ENCODE data around the gene HOXA3.

HOXA3 gene

DNA sequence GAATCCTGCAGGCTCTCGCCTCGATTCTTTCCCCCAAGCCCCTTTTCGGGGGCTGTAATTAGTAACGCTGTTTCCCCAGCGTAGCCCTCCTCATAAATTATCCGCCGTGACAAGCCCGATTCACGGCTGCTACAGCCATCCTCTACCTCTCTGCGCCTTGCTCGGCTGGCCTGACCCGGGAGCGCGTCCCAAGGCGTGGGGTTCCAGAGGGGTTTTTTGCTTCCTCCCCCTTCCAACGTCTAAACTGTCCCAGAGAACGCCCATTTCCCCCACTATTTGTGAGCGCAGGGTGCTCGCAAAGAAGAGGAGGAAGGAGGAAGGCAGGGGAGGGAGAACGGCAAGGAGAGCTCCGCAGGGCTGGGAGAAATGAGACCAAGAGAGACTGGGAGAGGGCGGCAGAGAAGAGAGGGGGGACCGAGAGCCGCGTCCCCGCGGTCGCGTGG lies 9.8 kb downstream of the HOXA3 start:
- no peak for DNase-seq

DNA sequence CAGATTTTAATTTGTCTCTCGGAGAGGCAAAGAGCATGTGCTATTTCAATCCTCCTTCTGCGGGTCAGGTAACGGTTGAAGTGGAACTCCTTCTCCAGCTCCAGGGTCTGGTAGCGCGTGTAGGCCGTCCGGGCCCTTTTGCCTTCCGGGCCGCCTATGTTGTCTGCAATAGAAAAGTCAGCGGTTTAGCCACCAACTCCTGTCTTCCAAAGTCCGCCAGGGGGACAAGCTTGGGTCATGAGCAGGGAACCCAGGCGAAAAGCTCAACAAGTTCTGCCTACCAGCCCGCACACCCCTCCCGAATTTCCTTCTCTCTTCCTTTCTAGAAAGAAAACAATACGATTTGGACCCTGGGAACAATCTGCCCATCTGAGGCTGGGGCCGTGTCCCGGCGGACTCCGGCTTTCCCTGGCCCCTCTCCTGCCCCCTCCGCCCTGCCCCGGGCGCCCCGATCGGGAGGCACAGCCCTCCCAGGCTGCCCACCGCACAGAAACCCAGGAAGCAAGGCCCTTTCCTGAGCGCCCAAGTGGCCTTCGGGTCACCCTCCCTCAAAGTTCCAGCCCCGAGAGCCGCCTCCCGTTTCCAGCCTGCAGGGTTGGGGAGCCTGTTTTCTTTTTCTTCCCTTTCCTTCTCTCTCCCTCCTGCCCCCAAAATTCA lies 10.3 kb downstream of the HOXA3 start:
- DNase-seq, result no peak

DNA sequence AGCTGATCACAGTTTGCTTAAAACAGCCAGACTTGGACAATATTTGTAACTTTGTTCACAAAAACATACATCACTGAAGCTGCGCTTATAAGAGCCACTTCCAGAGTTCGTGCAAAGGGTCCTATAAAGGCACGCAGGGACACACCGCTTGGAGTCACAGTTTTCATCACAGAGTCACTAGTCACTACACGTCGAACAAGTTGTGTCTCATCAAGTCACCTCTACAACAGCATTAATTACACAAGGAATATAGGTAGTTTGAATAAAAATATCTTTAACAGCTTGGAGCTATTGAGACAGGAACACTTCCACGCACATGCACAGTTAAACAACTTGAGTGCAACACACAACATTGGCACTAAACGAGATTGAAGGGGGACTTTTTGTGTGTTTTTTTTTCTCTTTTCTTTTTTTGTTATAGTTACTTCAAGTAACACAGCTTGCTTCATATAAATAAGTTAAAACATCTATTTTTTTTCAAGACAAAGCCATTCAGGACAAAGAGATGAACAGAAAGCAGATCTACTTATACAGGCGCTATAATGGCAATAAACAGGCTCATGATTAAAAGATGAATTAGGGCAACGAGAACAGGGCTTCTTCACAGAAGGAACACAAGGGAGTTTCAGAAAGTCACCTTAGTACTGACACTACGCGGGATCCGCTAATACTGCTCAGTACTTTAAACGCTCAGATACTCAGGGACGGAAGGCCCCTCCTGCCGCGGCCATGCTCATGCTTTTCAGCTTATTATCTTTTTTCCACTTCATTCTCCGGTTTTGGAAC lies 11.1 kb downstream of the HOXA3 start:
- DNase-seq, result no peak

DNA sequence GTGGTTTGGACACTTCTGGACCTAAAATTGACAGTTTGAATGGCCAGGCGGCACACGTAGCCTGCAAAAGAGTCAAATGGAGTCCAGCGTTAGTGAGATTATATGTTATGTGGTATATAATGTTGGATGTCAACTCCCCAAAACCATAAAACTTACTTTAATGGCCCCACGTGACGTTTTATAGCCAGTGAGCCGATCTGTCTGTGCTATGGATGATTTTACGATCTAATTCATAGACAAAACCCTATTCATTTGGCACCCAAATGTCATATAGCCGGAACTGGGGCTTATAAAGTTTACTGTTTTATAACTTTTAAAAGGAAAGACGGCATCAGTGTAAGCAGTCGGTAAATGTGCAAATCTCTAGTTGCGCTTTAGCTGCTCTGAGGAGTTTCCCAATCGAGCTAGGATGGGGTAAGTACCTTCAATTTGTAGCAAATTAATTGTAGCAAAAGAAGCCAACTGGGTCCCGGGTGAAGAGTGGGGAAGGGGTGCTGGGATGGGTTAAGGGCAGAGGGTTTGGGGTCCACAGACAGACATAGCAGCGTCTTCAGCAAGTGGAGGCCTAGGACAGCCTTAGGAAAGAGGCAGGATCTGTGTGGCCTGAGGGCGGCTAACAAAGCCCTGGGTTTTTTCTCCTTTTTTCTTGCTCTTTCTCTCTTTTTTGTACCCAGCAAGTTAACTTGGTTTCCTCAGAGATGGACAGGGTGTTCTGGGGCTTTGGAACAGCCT lies 12.1 kb downstream of the HOXA3 start:
- no peak for DNase-seq

DNA sequence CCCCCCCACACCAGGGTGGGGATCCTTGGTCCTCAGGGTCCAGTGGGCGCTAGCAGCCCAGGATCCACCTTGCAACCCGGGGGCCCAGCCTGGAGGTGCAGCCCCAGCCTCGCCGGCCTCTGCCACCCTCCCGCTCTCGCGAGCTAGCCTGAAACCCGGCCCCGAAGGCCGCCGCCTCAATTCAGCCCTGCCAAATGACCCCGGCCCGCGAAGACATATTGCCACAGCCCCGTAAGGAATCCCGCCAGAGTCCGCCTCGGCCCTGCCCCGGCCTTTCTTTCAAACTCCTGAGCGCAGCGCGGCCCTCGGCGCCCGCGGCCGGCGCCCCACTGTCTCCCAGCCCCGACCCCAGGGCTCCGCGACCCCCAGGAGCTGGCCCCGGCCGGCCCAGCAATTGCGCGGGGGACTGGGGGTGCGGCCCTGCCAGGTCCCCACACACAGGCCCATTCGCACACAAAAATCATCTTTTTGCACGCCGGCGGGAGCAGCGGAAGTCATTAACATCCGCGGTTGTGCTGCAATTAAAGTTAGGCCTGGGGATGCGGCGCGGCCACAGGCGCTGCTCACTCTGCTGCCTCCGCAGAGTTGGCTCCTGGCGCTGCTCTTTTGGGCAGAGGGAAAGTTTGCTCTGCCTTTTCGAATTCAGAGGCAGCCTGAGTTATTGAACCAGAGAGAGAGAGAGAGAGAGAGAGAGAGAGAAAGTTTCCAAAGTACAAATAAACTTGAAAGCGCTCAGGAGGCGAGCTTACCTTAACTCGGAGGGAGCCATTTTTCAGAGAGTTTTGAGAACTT lies 12.9 kb downstream of the HOXA3 start:
- DNase-seq, result no peak

DNA sequence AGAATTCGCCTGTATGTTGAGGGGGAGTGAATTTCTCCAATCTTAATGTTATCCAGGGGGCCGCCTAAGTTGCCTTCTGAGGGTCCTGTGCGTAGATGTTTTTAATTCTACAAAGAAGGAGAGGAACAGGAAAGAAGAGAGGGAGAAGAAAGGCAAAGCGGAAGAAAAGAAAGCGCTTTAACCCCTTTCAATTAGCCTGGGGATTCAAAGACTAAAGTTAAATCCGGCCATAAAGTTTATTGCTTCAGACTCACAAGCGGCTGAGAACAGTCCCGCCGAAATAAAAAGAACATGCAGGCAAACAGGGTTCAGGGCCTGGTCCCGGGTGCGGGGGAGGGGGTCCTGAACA lies 13.4 kb downstream of the HOXA3 start:
- DNase-seq, result no peak

DNA sequence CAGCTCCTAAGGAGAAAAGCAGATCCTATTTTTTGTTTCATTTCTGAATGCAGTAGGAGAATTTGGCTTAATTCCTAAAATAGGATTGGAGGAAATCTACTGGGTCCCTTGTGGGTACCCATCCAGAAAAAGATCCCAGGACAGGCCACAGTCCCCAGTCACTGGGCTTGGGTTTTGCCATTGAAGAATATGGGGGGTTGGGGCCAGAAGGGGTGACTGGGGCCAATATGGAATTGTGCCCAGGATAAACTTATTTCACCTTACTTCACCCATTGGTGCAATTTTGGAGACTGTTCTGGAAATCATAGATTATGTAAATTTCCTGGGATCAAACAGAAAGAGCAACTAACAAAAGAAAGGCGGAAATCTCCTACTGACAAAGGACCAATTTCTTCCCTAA lies 13.9 kb downstream of the HOXA3 start:
- no peak for DNase-seq

DNA sequence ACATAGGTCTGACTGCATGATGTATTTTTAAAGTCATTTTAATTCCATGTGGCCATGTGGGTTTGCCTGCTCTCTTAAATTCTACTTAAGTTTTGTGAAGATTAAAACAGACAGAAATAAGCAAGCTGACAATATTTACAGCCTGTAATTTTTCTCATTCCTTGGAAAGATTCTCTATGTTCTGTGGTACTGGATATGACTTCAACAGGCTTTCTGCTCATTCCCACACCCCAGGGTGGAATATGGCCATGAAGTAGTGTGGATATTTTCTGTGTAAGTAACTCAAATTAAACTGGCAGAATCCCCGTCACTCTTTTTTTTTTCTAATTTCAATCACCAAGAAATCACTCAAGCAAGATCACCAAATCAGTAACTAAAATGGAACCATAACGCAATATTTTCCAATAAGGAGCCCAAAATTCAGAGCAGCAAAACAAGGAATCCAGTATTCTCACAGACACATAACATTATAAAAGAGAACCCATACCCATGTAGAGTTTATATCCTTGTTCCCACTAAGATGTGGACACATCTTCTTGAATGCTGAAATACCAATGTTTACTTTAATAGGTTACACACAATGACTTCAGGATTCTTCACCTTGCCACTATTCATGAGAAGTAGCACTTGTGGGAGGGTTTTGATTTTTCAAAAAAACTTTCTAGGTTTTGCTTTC lies 14.6 kb downstream of the HOXA3 start:
- DNase-seq, result no peak

DNA sequence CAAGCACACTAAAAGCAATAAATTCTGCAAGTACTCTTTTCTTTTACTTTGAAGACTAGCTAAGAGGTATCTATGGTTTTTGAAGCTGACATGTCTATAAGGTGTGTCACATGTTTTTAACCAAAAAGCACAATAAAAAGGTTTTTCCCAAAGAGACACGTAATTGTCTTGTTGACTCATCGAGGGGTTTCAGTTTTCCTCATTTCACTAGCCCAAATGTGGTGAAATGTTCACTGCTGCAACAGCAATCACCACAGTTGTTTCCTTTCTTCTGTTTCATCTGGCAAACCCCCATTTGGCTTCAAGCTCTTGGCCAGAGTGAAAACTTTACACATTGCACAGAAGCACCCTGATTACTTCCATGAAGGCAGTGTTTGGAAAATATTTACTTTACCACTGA lies 18.0 kb downstream of the HOXA3 start:
- peak; percentile 92 for DNase-seq

DNA sequence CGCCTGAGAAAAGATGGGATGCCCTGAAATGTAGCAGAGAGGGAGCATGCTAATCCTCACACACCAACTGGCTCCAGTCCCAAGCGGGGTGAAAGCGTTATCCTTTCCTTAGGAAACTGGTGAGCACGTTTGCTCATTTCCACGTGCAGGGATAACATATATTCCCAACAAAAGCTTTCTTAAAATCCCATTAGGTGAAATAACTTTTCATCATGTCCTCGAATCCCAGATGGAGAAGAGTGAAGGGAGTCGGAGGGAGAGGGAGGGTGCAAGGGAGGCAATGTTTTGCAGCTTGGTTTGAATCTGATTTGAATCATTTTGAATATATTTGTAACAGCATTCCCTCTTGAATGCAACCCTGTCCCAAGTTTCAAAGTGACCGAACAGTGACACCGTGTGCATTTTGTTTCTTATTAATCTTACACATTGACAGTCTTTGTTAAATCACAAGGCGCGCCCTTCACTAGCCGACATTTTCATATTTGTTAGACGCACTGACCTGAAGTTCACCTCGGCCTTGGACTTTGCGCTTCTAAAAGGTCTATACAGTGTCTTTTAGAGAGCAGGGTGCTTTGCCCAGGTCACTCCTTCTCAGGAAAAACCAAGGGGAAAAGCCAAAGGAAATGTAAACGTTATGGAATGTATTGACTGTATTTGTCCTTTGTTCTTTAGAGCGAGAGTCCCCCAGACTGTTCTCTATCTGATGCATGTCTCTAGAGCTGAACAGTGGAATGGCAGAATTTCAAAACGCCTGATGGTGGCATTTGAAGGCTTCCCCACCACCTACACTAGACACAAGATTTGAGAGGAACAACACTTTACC lies 18.8 kb downstream of the HOXA3 start:
- no peak for DNase-seq

DNA sequence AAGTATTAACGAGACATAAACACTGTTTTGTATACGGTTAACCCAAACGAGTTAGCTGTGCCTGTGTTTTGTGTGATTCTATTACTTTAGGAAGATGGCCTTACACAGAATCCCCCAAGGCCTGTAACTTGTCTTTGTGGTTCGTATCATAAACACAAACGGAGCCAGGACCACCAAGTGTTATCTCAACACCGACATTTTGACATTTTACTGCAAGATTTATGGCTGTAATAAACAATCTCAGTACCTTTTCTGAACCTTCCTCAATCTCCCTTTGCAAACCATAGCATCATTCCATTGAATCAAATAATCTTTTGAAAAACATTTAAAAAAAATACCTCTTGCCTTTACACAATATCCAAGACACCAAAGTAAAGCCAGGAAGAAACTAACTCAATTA lies 19.4 kb downstream of the HOXA3 start:
- DNase-seq, result no peak

DNA sequence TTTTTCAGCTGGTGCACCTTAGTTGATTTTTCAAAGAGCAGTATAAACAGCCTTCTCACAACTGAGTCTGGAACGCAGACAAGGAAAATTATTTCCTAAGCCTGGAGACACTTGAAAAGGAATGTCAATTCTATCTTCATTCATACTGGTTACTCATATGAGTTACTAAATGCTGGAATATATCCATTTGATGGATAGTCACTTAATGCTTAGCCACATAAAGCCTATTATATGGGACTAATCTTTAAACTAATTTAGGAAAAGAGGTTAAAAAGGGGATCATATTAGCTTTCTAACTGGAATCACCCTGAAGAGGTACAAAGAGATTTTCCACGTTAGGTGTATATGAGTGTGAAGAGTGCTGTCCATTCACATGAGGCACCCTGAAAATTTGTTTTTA lies 20.2 kb downstream of the HOXA3 start:
- no peak for DNase-seq

DNA sequence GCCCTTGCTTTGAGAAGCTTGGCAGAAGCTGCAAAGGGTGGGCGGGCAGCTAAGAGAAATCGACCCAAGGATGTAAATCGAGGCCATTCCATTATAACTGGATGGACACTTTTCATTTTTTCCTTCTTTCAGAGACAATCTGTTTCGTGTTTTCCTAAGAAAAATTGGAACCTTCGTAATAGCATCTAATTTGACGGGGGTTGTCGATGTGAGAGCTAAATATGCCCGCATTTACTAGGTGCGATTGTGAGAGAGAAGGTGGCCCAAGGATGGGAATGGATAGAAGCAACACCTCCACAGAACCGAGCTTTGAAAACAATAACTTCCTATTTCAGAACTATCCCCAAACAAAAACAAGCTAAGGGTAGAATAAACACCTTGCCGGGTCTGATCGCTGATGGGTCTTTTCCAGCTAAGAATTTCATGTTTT lies 21.0 kb downstream of the HOXA3 start:
- no peak for DNase-seq

DNA sequence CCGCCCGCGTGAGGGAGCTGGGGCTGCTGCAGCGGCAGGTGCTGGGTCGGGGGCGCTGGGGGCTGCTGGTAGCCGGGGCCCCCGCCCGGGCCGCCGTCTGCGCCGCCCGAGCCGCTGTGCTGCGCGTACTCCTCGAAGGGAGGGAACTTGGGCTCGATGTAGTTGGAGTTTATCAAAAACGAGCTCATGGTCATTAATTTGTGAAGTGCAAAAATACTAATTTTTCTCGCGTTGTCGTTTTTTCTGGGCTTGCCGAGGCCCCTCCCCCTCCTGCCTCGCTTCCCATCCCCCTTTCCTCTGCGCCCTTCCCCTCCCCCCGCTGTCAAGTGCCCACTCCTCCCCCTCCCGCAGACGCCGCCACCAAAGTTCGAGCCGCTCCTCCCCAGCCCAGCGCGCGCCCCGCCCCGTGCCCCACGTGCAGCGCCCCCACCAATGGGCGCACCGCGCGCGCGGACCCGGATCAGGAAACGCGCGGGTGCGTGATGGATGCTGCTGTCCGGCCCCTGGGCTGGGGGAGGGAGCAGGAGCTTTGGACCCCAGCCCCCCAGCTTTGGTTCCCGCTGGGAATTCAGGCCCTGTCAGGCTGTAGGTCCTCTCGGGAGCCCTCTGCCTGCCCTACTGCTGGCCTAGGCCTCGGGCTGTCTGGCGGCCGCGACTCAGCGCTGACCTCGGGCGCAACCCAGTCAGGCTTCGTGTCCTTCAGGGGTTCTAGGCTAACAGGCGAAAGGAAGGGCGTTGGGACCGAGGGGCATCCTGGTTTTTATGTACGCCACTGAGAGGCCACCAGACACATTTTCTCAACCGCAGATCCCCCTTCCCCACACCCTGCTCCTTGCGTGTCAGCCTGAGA lies 21.6 kb downstream of the HOXA3 start, which contains the start of gene HOXA4:
Gene HOXA4, minus strand, starts transcription at position 218 of the 850 bp plus-strand sequence. Its CDS starts 24 bp downstream, at position 194.
- peak; percentile 93 for DNase-seq

DNA sequence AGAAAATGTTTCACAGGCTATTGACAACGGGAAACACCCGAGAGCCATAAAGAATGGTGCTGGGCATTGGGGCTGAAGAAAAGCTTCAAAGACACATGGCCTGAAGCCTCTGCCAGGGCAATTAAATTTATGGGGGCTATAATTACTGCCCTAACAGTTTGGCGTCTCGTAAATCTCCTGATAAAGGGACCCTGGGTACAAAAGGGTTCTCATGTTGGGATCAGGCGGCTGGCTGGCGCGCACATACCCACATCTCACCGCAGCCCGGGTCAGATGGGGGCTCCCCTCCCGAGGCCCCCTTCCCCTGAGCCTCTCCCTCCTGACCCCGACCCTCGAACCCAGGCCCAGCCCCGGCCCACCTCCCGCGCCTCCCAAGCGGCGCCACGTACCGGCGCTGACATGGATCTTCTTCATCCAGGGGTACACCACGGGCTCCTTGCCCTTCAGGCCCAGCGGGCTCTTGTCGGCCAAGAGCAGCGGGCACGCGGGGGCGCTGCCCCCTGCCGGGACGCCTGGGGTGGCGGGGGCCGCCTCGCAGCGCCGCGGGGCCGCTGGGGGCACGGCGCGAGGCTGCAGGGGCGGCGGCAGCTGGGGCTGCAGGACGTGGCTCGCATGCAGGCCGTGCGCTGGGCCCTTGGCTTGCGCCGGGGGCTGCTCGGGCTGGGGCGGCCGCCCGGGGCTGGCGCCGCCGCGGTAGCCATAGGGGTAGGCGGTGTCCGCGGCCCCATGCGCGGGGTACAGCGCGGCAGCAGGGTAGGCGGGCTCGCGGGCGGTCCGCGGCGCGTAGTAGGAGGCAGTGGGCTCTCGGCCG lies 22.4 kb downstream of the HOXA3 start:
- no peak for DNase-seq

DNA sequence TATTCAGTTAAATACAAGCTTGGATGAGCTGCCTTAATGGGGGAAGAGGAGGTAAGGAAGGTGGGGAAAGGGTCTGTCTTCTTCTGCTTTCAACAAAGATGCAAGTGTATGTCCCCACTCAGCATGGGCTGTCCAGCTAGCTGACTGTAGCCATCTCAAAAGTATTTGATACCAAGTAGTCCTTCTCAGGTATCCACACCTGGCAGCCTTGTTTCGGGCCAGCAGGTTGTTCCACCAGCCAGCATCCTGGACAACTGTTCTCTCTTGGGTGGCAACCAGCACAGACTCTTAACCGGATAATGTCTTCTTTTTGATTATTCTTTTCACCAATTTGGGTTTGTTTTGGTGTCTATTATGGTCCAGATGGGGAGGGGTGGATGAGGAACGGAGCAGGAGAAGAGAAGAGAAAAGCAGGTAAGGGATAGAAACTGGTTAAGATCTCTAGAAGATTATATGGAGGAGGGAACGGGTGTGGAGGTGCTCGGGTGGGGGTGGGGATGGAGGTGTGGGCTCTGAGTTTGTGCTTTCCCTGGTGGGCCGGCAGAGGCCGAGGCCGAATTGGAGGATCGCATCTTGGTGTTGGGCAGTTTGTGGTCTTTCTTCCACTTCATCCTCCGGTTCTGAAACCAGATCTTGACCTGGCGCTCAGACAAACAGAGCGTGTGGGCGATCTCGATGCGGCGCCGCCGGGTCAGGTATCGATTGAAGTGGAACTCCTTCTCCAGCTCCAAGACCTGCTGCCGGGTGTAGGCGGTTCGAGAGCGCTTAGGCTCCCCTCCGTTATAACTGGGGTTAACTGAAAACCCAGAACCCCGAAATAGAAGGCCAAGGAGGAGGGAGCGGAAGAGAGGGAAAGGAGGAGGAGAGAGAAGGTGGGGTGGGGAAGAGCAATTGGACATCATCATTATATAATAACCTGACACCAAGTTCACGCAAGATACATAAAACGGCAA lies 23.3 kb downstream of the HOXA3 start:
- DNase-seq, result no peak

DNA sequence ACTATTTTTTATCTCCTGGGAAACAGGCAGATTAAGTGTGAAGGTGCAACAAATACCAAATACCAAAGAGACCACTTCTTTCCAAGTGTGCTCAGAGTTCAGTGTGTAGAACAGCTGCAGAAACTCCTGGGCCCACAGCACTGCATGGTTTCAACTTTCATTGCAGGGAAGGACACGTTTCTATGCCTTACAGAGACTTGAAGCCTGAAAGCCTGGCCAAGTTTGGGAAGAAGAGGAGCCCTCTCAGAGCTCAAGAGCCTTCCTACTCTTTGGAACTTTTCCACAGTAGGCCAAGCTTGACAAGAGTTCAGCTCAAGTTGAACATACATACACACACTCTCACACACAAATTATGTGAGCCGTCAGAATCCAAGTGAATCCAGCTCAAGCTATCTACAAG lies 24.3 kb downstream of the HOXA3 start:
- peak; percentile 57 for DNase-seq

Data from fibroblast of skin of abdomen (primary cell).